ENCODE results near the gene CYP4F2.
"Not testable (repeated sequence)": the region's sequence is repeated elsewhere in the genome, so short reads cannot be mapped to it uniquely, and the experiment has no call there.

The CYP4F2 gene

GRCh38 chr19:15899561-15899960, 1.7 kb upstream of the CYP4F2 start:
- DNase-seq, result not testable (repeated sequence)

- no peak for DNase-seq
Measured at GRCh38 chr19:15897026-15897737, 692 bp downstream of the CYP4F2 start.

GRCh38 chr19:15895876-15896430, 1.9 kb downstream of the CYP4F2 start:
- no peak for DNase-seq

GRCh38 chr19:15894359-15894758, 3.5 kb downstream of the CYP4F2 start:
- no peak for DNase-seq

- no peak for DNase-seq
Measured at GRCh38 chr19:15893477-15893876, 4.4 kb downstream of the CYP4F2 start.

- no peak for DNase-seq
Measured at GRCh38 chr19:15892012-15892411, 5.9 kb downstream of the CYP4F2 start.

- no peak for DNase-seq
Measured at GRCh38 chr19:15891434-15891833, 6.4 kb downstream of the CYP4F2 start.

GRCh38 chr19:15889339-15889738, 8.5 kb downstream of the CYP4F2 start:
- DNase-seq, result not testable (repeated sequence)

- DNase-seq, result no peak
Measured at GRCh38 chr19:15885919-15886318, 12.0 kb downstream of the CYP4F2 start.

- DNase-seq, result no peak
Measured at GRCh38 chr19:15885167-15885566, 12.7 kb downstream of the CYP4F2 start.

- not testable (repeated sequence) for DNase-seq
Measured at GRCh38 chr19:15883329-15883728, 14.5 kb downstream of the CYP4F2 start.

GRCh38 chr19:15874821-15875474, 22.9 kb downstream of the CYP4F2 start:
- DNase-seq, result peak; percentile 27

- not testable (repeated sequence) for DNase-seq
Measured at GRCh38 chr19:15873771-15874170, 24.1 kb downstream of the CYP4F2 start.

GRCh38 chr19:15871570-15871969, 26.3 kb downstream of the CYP4F2 start:
- peak; percentile 57 for DNase-seq

GRCh38 chr19:15869873-15870272, 28.0 kb downstream of the CYP4F2 start:
- no peak for DNase-seq

GRCh38 chr19:15869109-15869555, 28.7 kb downstream of the CYP4F2 start:
- DNase-seq, result peak; percentile 88

- peak; percentile 53 for DNase-seq
Measured at GRCh38 chr19:15866636-15867035, 31.2 kb downstream of the CYP4F2 start.

GRCh38 chr19:15864824-15865223, 33.0 kb downstream of the CYP4F2 start:
- peak; percentile 68 for DNase-seq

- DNase-seq, result no peak
Measured at GRCh38 chr19:15863272-15863671, 34.6 kb downstream of the CYP4F2 start.

GRCh38 chr19:15862444-15862843, 35.4 kb downstream of the CYP4F2 start:
- DNase-seq, result no peak

- DNase-seq, result no peak
Measured at GRCh38 chr19:15860522-15860921, 37.4 kb downstream of the CYP4F2 start.

- DNase-seq, result no peak
Measured at GRCh38 chr19:15859187-15859586, 38.7 kb downstream of the CYP4F2 start.

GRCh38 chr19:15850385-15850784, 47.5 kb downstream of the CYP4F2 start:
- DNase-seq, result no peak

- DNase-seq, result no peak
Measured at GRCh38 chr19:15846923-15847322, 51.0 kb downstream of the CYP4F2 start.

Measured in hematopoietic multipotent progenitor cell treated with erythropoietin and hydrocortisone succinate and interleukin-3 and kit ligand, for 8 days (in vitro differentiated cells).